GM13977 (cell line): Measurements from ENCODE around the gene RMND5A.

Experiments
- DNase-seq: peaks from one replicate; pipeline ENCODE4 v3.0.0; 2012; ENCODE audit warnings: low spot score
- CTCF ChIP-seq: IDR thresholded peaks from 2 replicates; pipeline ENCODE4 v1.5.1; 2012; ENCODE audit warnings: mild to moderate bottlenecking, control low read depth; ENCODE audit not compliant: insufficient read depth; ENCODE audit errors: extremely low read depth, missing control alignments
- in situ Hi-C: fragments of 300-500 bp; cut with MboI; formaldehyde crosslinking; loops from one replicate; pipeline ENCODE4 v1.12.0; 2022; ENCODE audit warnings: low sequenced_read_pairs, low pct_unique_long_range_greater_than_20kb, mixed read lengths, inconsistent platforms; ENCODE audit not compliant: unreplicated experiment

Gene RMND5A

GRCh38 chr2:86791573-86791972 lies 71.5 kb downstream of the RMND5A start:
- no peak for DNase-seq
- in situ Hi-C loops = no loop called here
- TF ChIP-seq CTCF = no peak

DNA sequence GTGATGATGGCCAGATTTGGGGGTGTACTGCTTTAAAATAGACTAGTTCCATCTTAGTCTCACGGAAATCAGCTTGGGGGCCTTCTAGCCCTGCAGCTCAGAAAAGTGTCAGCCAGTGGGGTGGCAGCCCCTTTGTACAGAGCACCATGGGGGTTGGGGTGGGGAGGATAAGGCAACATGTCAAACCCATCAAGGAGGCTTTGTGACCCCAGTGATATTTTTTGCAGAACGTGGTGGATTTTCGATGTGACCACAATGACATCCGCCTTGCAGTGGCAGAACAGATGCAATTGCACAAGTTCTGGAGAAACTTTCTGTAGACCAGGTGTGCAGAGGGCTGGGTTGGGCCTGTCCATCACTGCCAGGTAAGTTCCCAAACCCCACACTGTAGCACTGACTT lies 73.7 kb downstream of the RMND5A start:
- in situ Hi-C loops = no loop called here
- no peak for DNase-seq
- TF ChIP-seq CTCF = no peak

DNA sequence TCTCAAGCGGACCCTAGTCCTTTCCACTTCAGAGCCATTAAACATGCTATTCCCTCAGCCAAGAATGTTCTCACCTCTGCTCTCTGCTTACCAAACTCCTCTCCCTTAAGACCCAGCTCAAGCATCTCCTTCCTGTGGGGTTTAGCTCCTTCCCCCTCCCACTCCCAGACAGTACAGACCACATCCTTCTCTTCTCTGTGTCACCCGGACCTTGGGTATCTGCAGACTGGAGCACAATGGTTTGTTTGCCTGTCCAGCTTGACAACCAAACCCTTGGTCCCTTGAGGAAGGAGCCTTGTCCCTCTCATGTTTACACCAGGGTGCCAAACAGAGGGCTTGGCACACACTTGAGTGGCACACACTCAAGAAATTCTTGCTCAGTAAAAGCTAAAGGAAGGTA lies 74.8 kb downstream of the RMND5A start:
- no peak for DNase-seq
- TF ChIP-seq CTCF = no peak
- in situ Hi-C loops = no loop called here

DNA sequence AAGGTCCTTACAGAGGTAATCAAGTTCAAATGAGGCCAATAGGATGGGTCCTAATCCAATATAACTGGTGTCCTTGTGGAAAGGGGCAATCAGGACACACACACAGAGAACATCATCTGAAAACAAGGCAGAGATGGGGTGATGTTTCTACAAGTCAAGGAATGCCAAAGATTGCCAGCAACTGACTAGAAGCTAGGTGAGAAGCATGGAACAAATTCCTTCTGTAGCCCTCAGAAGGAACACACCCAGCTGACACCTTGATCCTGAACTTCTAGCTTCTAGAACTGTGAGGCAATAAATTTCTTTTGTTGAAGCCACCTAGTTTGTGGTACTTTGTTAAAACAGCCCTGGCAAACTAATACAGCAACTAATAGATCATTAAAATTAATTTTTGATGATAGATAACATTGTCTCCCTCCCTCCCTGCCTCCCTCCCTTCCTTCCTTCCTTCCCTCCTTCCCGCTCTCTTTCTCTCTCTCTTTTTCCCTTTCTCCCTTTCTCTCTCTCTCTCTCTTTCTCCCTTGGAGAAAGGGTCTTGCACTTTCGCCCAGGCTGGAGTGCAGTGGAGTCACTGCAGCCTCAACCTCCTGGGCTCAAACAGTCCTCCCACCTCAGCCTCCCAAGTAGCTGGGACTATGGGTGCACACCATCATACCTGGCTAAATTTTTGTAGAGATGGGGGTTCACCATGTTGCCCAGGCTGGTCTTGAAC lies 80.9 kb downstream of the RMND5A start:
- no peak for TF ChIP-seq CTCF
- in situ Hi-C loops = no loop called here
- DNase-seq = no peak

DNA sequence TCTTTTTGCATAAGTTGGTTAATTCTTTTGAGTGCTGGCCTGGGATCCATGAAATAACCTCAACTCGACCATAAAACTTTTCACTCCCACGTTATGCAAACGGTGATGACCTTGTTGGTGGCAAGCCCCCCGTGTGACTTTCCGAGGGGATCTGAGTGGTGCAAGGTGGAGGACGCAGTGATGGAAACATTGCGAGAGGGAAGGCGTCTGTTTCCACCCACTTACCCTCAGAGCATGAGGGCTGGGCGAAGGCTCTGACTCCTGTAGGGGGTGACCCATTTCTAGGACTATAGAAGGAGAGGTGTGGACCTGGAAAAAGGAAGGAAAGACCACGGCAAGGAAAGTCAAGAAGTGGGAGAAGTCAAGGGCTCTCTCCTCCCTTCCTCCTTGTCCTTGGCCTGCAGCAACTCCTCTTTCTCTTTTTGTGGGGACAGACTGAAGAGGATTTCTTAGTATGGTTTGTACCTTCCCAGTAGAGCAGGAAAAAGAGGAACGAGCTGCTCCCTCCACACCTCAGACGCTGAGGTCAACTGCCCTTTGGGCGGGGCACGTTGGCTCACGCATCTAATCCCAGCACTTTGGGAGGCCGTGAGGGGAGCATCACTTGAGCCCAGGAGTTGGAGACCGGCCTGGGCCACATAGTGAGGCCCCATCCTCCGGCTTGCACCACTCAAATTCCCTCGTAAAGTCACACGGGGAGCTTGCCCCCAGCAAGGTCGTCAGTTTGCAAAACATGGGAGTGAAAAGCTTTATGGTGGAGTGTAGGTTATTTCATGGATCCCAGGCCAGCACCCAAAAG lies 86.2 kb downstream of the RMND5A start:
- TF ChIP-seq CTCF = no peak

GRCh38 chr2:86807133-86807467 lies 87.0 kb downstream of the RMND5A start:
- TF ChIP-seq CTCF = no peak
- no peak for DNase-seq
- in situ Hi-C loops = no loop called here

More for the DNA sequence above, 86.2 kb downstream of the RMND5A start:
- no peak for DNase-seq
- in situ Hi-C loops = no loop called here
